ENCODE measurements around the gene ETV1.

Gene ETV1

GRCh38 chr7:13879994-13880686 is 109.3 kb downstream of the ETV1 start:
- TF ChIP-seq ZBTB7A (IDR thresholded peaks at IDR 0.05; ENCODE audit: low read depth) (no peak), USF1 (IDR thresholded peaks at IDR 0.05) (no peak), EGR1 (IDR thresholded peaks at IDR 0.05) (no peak), REST (IDR thresholded peaks at IDR 0.05; ENCODE audit: low read depth) (no peak), CREB1 (IDR thresholded peaks at IDR 0.05; ENCODE audit: low read depth) (no peak), CEBPB (IDR thresholded peaks at IDR 0.05) (no peak)

GRCh38 chr7:13879143-13879542 is 110.3 kb downstream of the ETV1 start:
- TF ChIP-seq USF1 (IDR thresholded peaks at IDR 0.05) (no peak), EGR1 (IDR thresholded peaks at IDR 0.05) (no peak), TEAD4 (IDR thresholded peaks at IDR 0.05) (no peak), ZBTB7A (IDR thresholded peaks at IDR 0.05; ENCODE audit: low read depth) (no peak), EP300 (IDR thresholded peaks at IDR 0.05; ENCODE audit: borderline replicate concordance) (no peak), REST (IDR thresholded peaks at IDR 0.05; ENCODE audit: low read depth) (no peak), RAD21 (IDR thresholded peaks at IDR 0.05; ENCODE audit: low read depth) (no peak), NFIC (IDR thresholded peaks at IDR 0.05) (no peak), YY1 (IDR thresholded peaks at IDR 0.05; ENCODE audit: low read depth) (no peak), CEBPB (IDR thresholded peaks at IDR 0.05) (no peak), MAX (IDR thresholded peaks at IDR 0.05) (no peak)

GRCh38 chr7:13878154-13878553 is 111.3 kb downstream of the ETV1 start:
- TF ChIP-seq TEAD4 (IDR thresholded peaks at IDR 0.05) (no peak), USF1 (IDR thresholded peaks at IDR 0.05) (no peak), ZBTB7A (IDR thresholded peaks at IDR 0.05; ENCODE audit: low read depth) (no peak), EGR1 (IDR thresholded peaks at IDR 0.05) (no peak), NFIC (IDR thresholded peaks at IDR 0.05) (no peak), EP300 (IDR thresholded peaks at IDR 0.05; ENCODE audit: borderline replicate concordance) (no peak), CEBPB (IDR thresholded peaks at IDR 0.05) (no peak), TAF1 (IDR thresholded peaks at IDR 0.05; ENCODE audit: low read depth) (no peak), REST (IDR thresholded peaks at IDR 0.05; ENCODE audit: low read depth) (no peak), FOXM1 (IDR thresholded peaks at IDR 0.05; ENCODE audit: borderline replicate concordance, low read depth) (no peak), YY1 (IDR thresholded peaks at IDR 0.05; ENCODE audit: low read depth) (no peak), RAD21 (IDR thresholded peaks at IDR 0.05; ENCODE audit: low read depth) (no peak), TCF12 (IDR thresholded peaks at IDR 0.05; ENCODE audit: low read depth) (no peak), CREB1 (IDR thresholded peaks at IDR 0.05; ENCODE audit: low read depth) (no peak), MAX (IDR thresholded peaks at IDR 0.05) (no peak)

GRCh38 chr7:13875496-13876074 is 113.9 kb downstream of the ETV1 start:
- TF ChIP-seq EGR1 (IDR thresholded peaks at IDR 0.05) (no peak), YY1 (IDR thresholded peaks at IDR 0.05; ENCODE audit: low read depth) (no peak), REST (IDR thresholded peaks at IDR 0.05; ENCODE audit: low read depth) (no peak), FOXM1 (IDR thresholded peaks at IDR 0.05; ENCODE audit: borderline replicate concordance, low read depth) (no peak), EP300 (IDR thresholded peaks at IDR 0.05; ENCODE audit: borderline replicate concordance) (no peak), USF1 (IDR thresholded peaks at IDR 0.05) (no peak)
